ENCODE measurements around the gene DDX52.

Gene DDX52

DNA sequence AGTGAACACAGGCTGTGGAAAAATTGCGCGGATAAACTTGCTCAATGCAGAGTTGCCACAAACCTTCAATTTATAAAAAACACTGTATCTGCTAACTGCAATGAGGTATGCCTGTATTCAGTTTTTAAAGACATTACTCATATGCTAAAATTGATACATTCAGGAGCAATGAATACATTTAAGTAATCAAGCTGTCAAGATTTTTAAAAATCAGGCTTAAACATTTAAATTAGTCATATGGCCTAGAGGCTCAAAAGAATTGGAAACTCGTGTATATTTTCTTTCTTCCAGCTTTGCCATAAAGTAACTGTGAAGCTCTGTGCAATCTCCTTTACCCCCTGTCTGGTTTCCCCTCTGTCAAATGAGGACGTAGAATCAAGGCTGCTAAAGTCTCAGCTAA lies 38.2 kb downstream of the DDX52 start:
- TF ChIP-seq, protein P1, sequence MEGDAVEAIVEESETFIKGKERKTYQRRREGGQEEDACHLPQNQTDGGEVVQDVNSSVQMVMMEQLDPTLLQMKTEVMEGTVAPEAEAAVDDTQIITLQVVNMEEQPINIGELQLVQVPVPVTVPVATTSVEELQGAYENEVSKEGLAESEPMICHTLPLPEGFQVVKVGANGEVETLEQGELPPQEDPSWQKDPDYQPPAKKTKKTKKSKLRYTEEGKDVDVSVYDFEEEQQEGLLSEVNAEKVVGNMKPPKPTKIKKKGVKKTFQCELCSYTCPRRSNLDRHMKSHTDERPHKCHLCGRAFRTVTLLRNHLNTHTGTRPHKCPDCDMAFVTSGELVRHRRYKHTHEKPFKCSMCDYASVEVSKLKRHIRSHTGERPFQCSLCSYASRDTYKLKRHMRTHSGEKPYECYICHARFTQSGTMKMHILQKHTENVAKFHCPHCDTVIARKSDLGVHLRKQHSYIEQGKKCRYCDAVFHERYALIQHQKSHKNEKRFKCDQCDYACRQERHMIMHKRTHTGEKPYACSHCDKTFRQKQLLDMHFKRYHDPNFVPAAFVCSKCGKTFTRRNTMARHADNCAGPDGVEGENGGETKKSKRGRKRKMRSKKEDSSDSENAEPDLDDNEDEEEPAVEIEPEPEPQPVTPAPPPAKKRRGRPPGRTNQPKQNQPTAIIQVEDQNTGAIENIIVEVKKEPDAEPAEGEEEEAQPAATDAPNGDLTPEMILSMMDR (IDR thresholded peaks at IDR 0.05), result no peak
- H3K4me1 ChIP-seq (ENCODE audit: control insufficient read depth in 1 of 2, insufficient read depth in 1 of 2, low read depth in 1 of 2, low read length in 1 of 2), result peaks cover 39 to 41% of the 10 kb centered on the region in 2 experiments
- peak overlapping the region; percentile 76 for H3K27ac ChIP-seq
- no peaks in the 10 kb centered on the region for H3K9me3 ChIP-seq
- no peaks in the 10 kb centered on the region for H3K27me3 ChIP-seq
- H3K36me3 ChIP-seq, result peaks cover 8% of the 10 kb centered on the region
- H3K4me3 ChIP-seq (ENCODE audit: low read depth in 1 of 2, low read length in 1 of 2), result no peak overlapping the region

DNA sequence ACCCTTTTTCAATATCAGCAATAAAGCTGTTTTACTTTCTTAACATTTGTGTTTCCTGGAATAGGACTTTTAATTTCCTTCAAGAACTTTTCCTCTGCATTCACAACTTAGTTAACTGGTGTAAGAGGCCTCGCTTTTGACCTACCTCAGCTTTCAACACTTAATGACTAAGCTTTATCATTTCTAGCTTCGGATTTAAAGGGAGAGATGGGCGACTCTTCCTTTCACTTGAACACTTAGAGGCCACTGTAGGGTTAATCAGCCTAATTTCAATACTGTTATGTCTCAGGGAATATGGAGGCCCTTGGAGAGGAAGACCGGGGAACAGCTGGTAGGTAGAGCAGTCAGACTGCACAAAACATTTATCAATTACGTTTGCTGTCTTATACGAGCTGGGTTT lies 38.7 kb downstream of the DDX52 start:
- TF ChIP-seq, protein P1 (IDR thresholded peaks at IDR 0.05), result no peak
- Histone ChIP-seq H3K9me3 (no peaks in the 10 kb centered on the region), H3K4me1 (ENCODE audit: control insufficient read depth in 1 of 2, insufficient read depth in 1 of 2, low read depth in 1 of 2, low read length in 1 of 2) (peaks cover 34 to 37% of the 10 kb centered on the region in 2 experiments), H3K36me3 (peaks cover 13% of the 10 kb centered on the region), H3K4me3 (ENCODE audit: low read depth in 1 of 2, low read length in 1 of 2) (no peak overlapping the region), H3K27me3 (no peaks in the 10 kb centered on the region), H3K27ac (no peak overlapping the region)

DNA sequence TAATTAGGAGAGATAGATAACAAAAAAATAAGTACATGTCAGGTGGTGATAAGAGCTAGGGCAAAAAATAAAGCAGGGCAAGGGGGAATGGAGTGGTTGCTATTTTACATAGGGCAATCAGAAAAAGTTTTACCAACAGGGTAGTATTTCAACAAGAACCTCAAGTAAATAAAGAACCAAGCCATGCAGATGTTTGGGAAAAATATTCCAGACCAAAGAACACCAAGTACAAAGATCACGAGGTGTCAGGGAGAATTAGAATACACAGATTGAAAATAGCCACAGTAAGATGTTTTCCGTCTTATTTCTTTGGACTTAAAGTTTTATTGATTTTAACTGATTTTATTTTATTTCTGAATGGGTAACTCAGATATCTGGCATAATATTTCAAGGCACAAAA lies 45.1 kb downstream of the DDX52 start:
- Histone ChIP-seq H3K4me1 (ENCODE audit: control insufficient read depth in 1 of 2, insufficient read depth in 1 of 2, low read depth in 1 of 2, low read length in 1 of 2) (no peaks in the 10 kb centered on the region), H3K27ac (no peak overlapping the region), H3K27me3 (no peaks in the 10 kb centered on the region), H3K4me3 (ENCODE audit: low read depth in 1 of 2, low read length in 1 of 2) (no peak overlapping the region), H3K9me3 (no peaks in the 10 kb centered on the region), H3K36me3 (peaks cover 67% of the 10 kb centered on the region)
- TF ChIP-seq, protein P1 (IDR thresholded peaks at IDR 0.05), result no peak

DNA sequence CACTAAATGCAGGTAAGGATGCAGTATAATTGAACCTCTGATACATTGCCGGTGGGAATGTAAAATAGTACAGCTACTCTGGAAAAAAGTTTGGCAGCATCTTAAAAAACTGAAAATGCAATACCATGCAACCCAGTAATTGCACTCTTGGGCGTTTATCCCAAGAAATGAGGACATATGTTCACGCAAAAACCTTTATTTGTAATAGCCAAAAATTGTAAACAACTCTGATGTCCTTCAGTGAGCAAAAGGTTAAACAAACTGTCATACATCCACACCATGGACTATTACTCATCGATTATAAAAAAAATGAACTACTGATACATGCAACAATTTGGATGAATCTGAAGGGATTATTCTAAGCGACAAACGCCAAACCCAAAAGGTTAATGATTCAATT lies 51.0 kb downstream of the DDX52 start:
- Histone ChIP-seq H3K4me3 (ENCODE audit: low read depth in 1 of 2, low read length in 1 of 2) (no peak overlapping the region), H3K9me3 (no peaks in the 10 kb centered on the region), H3K36me3 (peaks cover 69% of the 10 kb centered on the region), H3K27ac (no peak overlapping the region), H3K27me3 (no peaks in the 10 kb centered on the region), H3K4me1 (ENCODE audit: control insufficient read depth in 1 of 2, insufficient read depth in 1 of 2, low read depth in 1 of 2, low read length in 1 of 2) (no peaks in the 10 kb centered on the region)
- TF ChIP-seq, protein P1 (IDR thresholded peaks at IDR 0.05), result no peak

DNA sequence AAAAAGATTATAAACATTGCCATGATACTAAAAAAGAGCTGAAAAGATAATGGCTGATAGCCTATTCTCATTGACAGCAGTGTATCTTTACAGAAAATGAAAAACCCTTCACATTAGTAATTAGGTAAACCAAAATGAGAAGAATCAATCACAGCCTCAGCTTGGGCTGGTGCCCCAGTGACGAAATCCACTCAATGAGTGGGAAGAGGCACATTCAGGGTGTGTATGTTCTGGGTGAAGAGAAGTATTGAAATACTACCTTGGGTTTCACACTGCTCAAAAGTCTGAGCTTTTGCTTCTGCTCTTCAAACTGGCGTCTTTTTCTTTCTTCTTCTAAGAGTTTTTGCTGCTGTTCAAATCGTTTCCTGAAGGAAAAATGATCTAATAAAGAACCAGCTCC lies 58.2 kb downstream of the DDX52 start:
- H3K9me3 ChIP-seq, result no peaks in the 10 kb centered on the region
- H3K27me3 ChIP-seq, result no peaks in the 10 kb centered on the region
- peaks cover 86% of the 10 kb centered on the region for H3K36me3 ChIP-seq
- no peaks in the 10 kb centered on the region for H3K4me1 ChIP-seq (ENCODE audit: control insufficient read depth in 1 of 2, insufficient read depth in 1 of 2, low read depth in 1 of 2, low read length in 1 of 2)
- TF ChIP-seq, protein P1 (IDR thresholded peaks at IDR 0.05), result no peak
- H3K4me3 ChIP-seq (ENCODE audit: low read depth in 1 of 2, low read length in 1 of 2), result no peak overlapping the region
- H3K27ac ChIP-seq, result no peak overlapping the region

DNA sequence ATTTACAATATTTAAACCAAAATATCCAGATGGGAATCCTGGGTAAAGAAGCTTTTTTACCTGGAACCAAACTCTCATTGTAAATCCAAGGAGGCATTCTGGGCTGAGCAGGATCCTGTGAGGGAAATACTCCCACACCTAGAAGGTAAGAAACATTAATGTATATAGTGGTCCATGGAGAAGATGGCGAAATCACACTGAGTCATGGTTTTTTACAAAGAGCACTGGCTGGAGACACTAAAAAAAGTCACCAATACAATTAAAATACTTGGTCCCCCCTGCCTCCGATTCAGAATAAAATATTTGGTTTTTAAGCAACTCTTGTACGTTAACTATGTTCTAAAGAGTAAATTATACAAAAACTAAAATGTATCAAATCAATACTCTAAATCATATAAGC lies 67.0 kb downstream of the DDX52 start:
- peaks cover 86% of the 10 kb centered on the region for H3K36me3 ChIP-seq

More for the DNA sequence above, 67.0 kb downstream of the DDX52 start:
- Histone ChIP-seq H3K4me3 (ENCODE audit: low read depth in 1 of 2, low read length in 1 of 2) (no peak overlapping the region), H3K27ac (no peak overlapping the region), H3K27me3 (no peaks in the 10 kb centered on the region), H3K9me3 (no peaks in the 10 kb centered on the region), H3K4me1 (ENCODE audit: control insufficient read depth in 1 of 2, insufficient read depth in 1 of 2, low read depth in 1 of 2, low read length in 1 of 2) (no peaks in the 10 kb centered on the region)
- TF ChIP-seq, protein P1 (IDR thresholded peaks at IDR 0.05), result no peak

Measured in neutrophil (primary cell).